GM23338 (cell line): ENCODE data around the gene MSH2. TPM values are rescaled to one million over a fixed set of nuclear protein-coding genes. Genes with fewer than 3 reads are reported as not detected.
"Not testable (repeated sequence)": the region's sequence is repeated elsewhere in the genome, so short reads cannot be mapped to it uniquely, and the experiment has no call there.

Experiments
- ATAC-seq: fragments of 200-7000 bp; cut with Tn5 transposase; 3 replicates; pipeline ENCODE4 v1.9.1; 2020
- DNase-seq: peaks from one replicate; pipeline ENCODE4 v3.0.0-alpha.2; 2015; ENCODE audit warnings: low spot score
- H2AFZ ChIP-seq: fragments of 200-600 bp; sonication (generic); 2 replicates; pipeline ENCODE4 v1.8.0; 2016; ENCODE audit warnings: antibody characterized with exemption, mild to moderate bottlenecking, moderate library complexity
- H3F3A ChIP-seq: fragments of 200-600 bp; sonication (generic); replicated peaks from 2 replicates; pipeline ENCODE4 v1.8.0; 2017; ENCODE audit warnings: antibody characterized with exemption, mixed run types, low read depth
- H3K27ac ChIP-seq: fragments of 200-600 bp; sonication (generic); 2 replicates; pipeline ENCODE4 v1.6.1; 2016; ENCODE audit warnings: low read depth
- H3K27me3 ChIP-seq: fragments of 200-600 bp; sonication (generic); 2 replicates; pipeline ENCODE4 v1.8.0; 2016; ENCODE audit warnings: mild to moderate bottlenecking, mixed run types, moderate library complexity; ENCODE audit not compliant: insufficient read depth
- H3K36me3 ChIP-seq: fragments of 200-600 bp; sonication (generic); 2 replicates; pipeline ENCODE4 v1.8.0; 2016; ENCODE audit warnings: mild to moderate bottlenecking; ENCODE audit not compliant: insufficient read depth
- H3K4me1 ChIP-seq: fragments of 200-600 bp; sonication (generic); 2 replicates; pipeline ENCODE4 v1.8.0; 2016; ENCODE audit warnings: mild to moderate bottlenecking, moderate library complexity; ENCODE audit not compliant: insufficient read depth
- H3K4me2 ChIP-seq: fragments of 200-600 bp; sonication (generic); 2 replicates; pipeline ENCODE4 v1.7.1; 2017; ENCODE audit warnings: mixed run types
- H3K4me3 ChIP-seq: fragments of 200-600 bp; sonication (generic); 2 replicates; pipeline ENCODE4 v1.6.1; 2016; ENCODE audit warnings: mixed run types
- H3K79me2 ChIP-seq: fragments of 200-600 bp; sonication (generic); replicated peaks from 2 replicates; pipeline ENCODE4 v1.8.0; 2017; ENCODE audit warnings: mild to moderate bottlenecking; ENCODE audit not compliant: insufficient read depth
- H3K9me2 ChIP-seq: fragments of 200-600 bp; sonication (generic); 2 replicates; pipeline ENCODE4 v1.8.0; 2017; ENCODE audit not compliant: insufficient read depth
- H4K20me1 ChIP-seq: fragments of 200-600 bp; sonication (generic); replicated peaks from 2 replicates; pipeline ENCODE4 v1.8.0; 2017; ENCODE audit warnings: mild to moderate bottlenecking; ENCODE audit not compliant: insufficient read depth
- H3K27ac Mint-ChIP-seq: 2 replicates; pipeline ENCODE4 v1.8.0; 2020; ENCODE audit warnings: inconsistent platforms, mild to moderate bottlenecking, moderate library complexity, mixed read lengths
- H3K27me3 Mint-ChIP-seq: 3 replicates; pipeline ENCODE4 v1.8.0; 2022; ENCODE audit warnings: low read depth, mild to moderate bottlenecking, moderate library complexity, mixed read lengths, inconsistent platforms; ENCODE audit not compliant: insufficient read depth, poor library complexity
- H3K36me3 Mint-ChIP-seq: 3 replicates; pipeline ENCODE4 v1.8.0; 2021; ENCODE audit warnings: low read depth, mild to moderate bottlenecking, inconsistent platforms, moderate library complexity, mixed read lengths
- H3K4me1 Mint-ChIP-seq: 3 replicates; pipeline ENCODE4 v1.8.0; 2020; ENCODE audit warnings: mild to moderate bottlenecking, inconsistent platforms, mixed read lengths
- H3K4me3 Mint-ChIP-seq: 3 replicates; pipeline ENCODE4 v1.8.0; 2021; ENCODE audit warnings: moderate library complexity, mild to moderate bottlenecking, inconsistent platforms, mixed read lengths
- H3K9me3 Mint-ChIP-seq: 3 replicates; pipeline ENCODE4 v1.8.0; 2020; ENCODE audit warnings: moderate library complexity, mild to moderate bottlenecking, inconsistent platforms, mixed read lengths
- EZH2 ChIP-seq: fragments of 200-600 bp; sonication (generic); IDR thresholded peaks from one replicate; pipeline ENCODE4 v1.8.0; 2017; ENCODE audit warnings: antibody characterized with exemption, mild to moderate bottlenecking, low read depth; ENCODE audit not compliant: unreplicated experiment
- EZH2phosphoT487 ChIP-seq: fragments of 200-600 bp; sonication (generic); IDR thresholded peaks from one replicate; pipeline ENCODE4 v1.8.1; 2018; ENCODE audit warnings: antibody characterized with exemption; ENCODE audit not compliant: unreplicated experiment
- JUNB ChIP-seq: IDR thresholded peaks from one replicate; pipeline ENCODE4 v1.6.1; 2016; ENCODE audit warnings: antibody characterized with exemption; ENCODE audit not compliant: unreplicated experiment
- NANOG ChIP-seq: IDR thresholded peaks from 2 replicates; pipeline ENCODE4 v1.6.1; 2016; ENCODE audit warnings: antibody characterized with exemption, borderline replicate concordance
- POLR2AphosphoS5 ChIP-seq: IDR thresholded peaks from 2 replicates; pipeline ENCODE4 v1.6.1; 2016; ENCODE audit warnings: antibody characterized with exemption, low read depth
- STAT1 ChIP-seq: IDR thresholded peaks from one replicate; pipeline ENCODE4 v1.6.1; 2016; ENCODE audit warnings: antibody characterized with exemption; ENCODE audit not compliant: unreplicated experiment
- ZNF114 ChIP-seq: fragments of 250-450 bp; sonication (Bioruptor Pico); IDR thresholded peaks from 2 replicates; pipeline ENCODE4 v1.5.0; 2020; ENCODE audit warnings: mild to moderate bottlenecking, moderate library complexity
- polyA plus RNA-seq: library from polyadenylated mRNA; unstranded; fragments of >200 nt; fragmentation: Nextera tagmentation; extraction: Ambion mirVana; gene quantifications from 2 replicates; pipeline ENCODE4 v1.2.1, GENCODE V29; 2016
- total RNA-seq: library from RNA; depleted of rRNA; stranded (reverse); fragments of >200 nt; shearing (Covaris generic); gene quantifications from 2 replicates; pipeline ENCODE4 v1.2.3, GENCODE V29; 2014
- TF ChIP-seq, protein P1 (sequence below), 2 experiments: fragments of 200-600 bp in 1 of 2; sonication (generic) in 1 of 2; conservative IDR thresholded peaks; 2 replicates each; pipeline versions ENCODE4 v1.5.1 to v1.6.1; 2016 to 2017; ENCODE audit warnings: antibody characterized with exemption in 2 of 2, low read depth in 2 of 2, mild to moderate bottlenecking in 2 of 2, moderate library complexity in 1 of 2
- TF ChIP-seq, protein P2 (sequence below): IDR thresholded peaks from 2 replicates; pipeline ENCODE4 v1.6.1; 2016; ENCODE audit warnings: antibody characterized with exemption

Gene MSH2
- total and polyA plus RNA-seq, 2 experiments from 2014 or later = 156 to 249 TPM

DNA sequence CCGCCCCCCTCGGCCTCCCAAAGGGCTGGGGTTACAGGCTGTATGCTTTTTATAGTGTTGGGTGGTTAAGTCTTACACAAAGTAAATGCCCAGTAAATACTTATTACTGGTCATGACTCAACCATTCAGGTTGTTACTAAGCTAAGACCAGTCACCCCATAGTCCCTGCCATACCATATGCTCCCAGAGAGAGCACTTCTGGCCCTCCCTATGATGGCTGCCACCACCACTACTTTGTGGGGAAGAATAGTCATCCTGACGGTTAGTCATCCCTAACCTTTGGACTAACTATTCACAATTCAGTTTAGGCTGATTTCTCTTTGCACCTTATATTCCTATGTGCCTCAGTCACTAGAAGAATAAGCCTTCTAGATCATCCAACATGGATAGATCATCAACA is 42.0 kb upstream of the MSH2 start (continued):
- TF ChIP-seq, protein P1, sequence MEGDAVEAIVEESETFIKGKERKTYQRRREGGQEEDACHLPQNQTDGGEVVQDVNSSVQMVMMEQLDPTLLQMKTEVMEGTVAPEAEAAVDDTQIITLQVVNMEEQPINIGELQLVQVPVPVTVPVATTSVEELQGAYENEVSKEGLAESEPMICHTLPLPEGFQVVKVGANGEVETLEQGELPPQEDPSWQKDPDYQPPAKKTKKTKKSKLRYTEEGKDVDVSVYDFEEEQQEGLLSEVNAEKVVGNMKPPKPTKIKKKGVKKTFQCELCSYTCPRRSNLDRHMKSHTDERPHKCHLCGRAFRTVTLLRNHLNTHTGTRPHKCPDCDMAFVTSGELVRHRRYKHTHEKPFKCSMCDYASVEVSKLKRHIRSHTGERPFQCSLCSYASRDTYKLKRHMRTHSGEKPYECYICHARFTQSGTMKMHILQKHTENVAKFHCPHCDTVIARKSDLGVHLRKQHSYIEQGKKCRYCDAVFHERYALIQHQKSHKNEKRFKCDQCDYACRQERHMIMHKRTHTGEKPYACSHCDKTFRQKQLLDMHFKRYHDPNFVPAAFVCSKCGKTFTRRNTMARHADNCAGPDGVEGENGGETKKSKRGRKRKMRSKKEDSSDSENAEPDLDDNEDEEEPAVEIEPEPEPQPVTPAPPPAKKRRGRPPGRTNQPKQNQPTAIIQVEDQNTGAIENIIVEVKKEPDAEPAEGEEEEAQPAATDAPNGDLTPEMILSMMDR (conservative IDR thresholded peaks at IDR 0.05; ENCODE audit: low read depth in 2 of 2) = no peak
- TF ChIP-seq, protein P2, sequence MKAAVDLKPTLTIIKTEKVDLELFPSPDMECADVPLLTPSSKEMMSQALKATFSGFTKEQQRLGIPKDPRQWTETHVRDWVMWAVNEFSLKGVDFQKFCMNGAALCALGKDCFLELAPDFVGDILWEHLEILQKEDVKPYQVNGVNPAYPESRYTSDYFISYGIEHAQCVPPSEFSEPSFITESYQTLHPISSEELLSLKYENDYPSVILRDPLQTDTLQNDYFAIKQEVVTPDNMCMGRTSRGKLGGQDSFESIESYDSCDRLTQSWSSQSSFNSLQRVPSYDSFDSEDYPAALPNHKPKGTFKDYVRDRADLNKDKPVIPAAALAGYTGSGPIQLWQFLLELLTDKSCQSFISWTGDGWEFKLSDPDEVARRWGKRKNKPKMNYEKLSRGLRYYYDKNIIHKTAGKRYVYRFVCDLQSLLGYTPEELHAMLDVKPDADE = no peak
- TF ChIP-seq STAT1 (no peak), JUNB (no peak), ZNF114 (CRISPR knock-in tag) (no peak), NANOG (no peak), EZH2 (no peak), POLR2AphosphoS5 (no peak), EZH2phosphoT487 (no peak)

DNA sequence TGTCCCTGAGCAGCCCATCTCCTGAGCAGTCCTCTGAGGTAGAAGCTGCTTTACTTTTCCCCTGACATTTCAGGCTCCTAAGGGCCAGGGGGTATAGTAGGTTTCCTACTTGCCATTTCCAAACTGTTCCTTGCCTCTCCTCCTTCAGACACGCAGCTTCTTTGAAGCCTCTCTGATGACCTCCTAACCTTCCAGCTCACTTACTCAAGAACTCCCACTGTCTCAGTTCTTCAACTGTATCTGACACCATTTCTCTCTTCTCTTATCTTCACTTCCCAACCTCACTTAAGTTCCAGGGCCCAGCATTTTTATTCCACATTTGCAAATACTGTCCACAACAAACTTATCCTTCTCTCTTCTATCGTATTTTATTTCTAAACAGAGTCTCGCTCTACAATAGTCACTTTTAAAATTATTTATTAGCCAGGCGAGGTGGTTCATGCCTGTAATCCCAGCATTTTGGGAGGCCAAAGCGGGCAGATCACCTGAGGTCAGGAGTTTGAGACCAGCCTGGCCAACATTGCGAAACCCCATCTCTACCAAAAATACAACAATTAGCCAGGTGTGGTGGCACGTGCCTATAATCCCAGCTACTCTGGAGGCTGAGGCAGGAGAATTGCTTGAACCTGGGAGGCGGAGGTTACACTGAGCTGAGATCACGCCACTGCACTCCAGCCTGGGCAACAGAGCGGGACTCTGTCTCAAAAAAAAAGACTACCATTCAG is 41.3 kb upstream of the MSH2 start:
- H3K36me3 Mint-ChIP-seq, H3K36me3 ChIP-seq, ATAC-seq, DNase-seq, H3K27me3 Mint-ChIP-seq, H3K4me2 ChIP-seq, H3K4me3 Mint-ChIP-seq, H4K20me1 ChIP-seq, H3K4me1 ChIP-seq, H3K4me1 Mint-ChIP-seq, H3K9me3 Mint-ChIP-seq, H2AFZ ChIP-seq, H3K27ac ChIP-seq, H3K79me2 ChIP-seq, H3F3A ChIP-seq, H3K27ac Mint-ChIP-seq, H3K27me3 ChIP-seq, H3K9me2 ChIP-seq, H3K4me3 ChIP-seq: not testable (repeated sequence)

DNA sequence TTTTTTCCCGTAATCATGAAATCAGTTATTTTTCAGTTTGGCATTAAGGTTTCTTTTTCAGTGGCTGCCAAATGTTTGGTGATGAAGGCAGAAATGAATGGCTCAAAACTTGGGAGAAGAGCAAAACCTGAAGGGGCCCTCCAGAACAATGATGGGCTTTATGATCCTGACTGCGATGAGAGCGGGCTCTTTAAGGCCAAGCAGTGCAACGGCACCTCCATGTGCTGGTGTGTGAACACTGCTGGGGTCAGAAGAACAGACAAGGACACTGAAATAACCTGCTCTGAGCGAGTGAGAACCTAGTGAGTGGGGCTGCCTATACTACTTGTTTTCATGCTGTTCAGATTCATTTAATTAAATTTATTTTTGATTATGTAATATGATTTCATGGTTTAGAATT is 29.2 kb upstream of the MSH2 start:
- peaks cover 61% of the 10 kb centered on the region for H3K79me2 ChIP-seq
- H3F3A ChIP-seq = peaks cover 11% of the 10 kb centered on the region; the same call in 1 of the 2 replicates
- H3K4me3 ChIP-seq = no peak overlapping the region
- DNase-seq = peak; percentile 56
- no peak overlapping the region for H3K27ac ChIP-seq
- peaks cover 18% of the 10 kb centered on the region for H3K4me1 Mint-ChIP-seq
- H3K27me3 Mint-ChIP-seq = peaks cover 20% of the 10 kb centered on the region
- H3K4me2 ChIP-seq = no peak overlapping the region
- H3K27me3 ChIP-seq = no peaks in the 10 kb centered on the region
- H3K36me3 Mint-ChIP-seq = peaks cover 84% of the 10 kb centered on the region
- peaks cover 5% of the 10 kb centered on the region; the same call in 2 of the 3 replicates for H3K9me3 Mint-ChIP-seq
- H3K27ac Mint-ChIP-seq = no peak overlapping the region
- no peak overlapping the region for H3K4me3 Mint-ChIP-seq
- TF ChIP-seq ZNF114 (CRISPR knock-in tag) = no peak
- TF ChIP-seq, protein P1 (conservative IDR thresholded peaks at IDR 0.05; ENCODE audit: low read depth in 2 of 2) = peak; percentile 60 to 77
- H4K20me1 ChIP-seq = peaks cover 48% of the 10 kb centered on the region
- H2AFZ ChIP-seq = no peak overlapping the region
- no peaks in the 10 kb centered on the region for H3K9me2 ChIP-seq
- peaks cover 54% of the 10 kb centered on the region for H3K36me3 ChIP-seq
- ATAC-seq = 0 out of 3 replicates have a peak, but pooled peaks have one; percentile 6
- peaks cover 15% of the 10 kb centered on the region for H3K4me1 ChIP-seq
